Activated T-cell treated with anti-CD3 and anti-CD28 coated beads for 4 hours (primary cell): ENCODE data around the gene PEAK1.
"Not testable (repeated sequence)": the region's sequence is repeated elsewhere in the genome, so short reads cannot be mapped to it uniquely, and the experiment has no call there.

Experiments used
- DNase-seq: peaks from one replicate; pipeline ENCODE4 v3.0.0-alpha.2; 2020

The PEAK1 gene

DNA sequence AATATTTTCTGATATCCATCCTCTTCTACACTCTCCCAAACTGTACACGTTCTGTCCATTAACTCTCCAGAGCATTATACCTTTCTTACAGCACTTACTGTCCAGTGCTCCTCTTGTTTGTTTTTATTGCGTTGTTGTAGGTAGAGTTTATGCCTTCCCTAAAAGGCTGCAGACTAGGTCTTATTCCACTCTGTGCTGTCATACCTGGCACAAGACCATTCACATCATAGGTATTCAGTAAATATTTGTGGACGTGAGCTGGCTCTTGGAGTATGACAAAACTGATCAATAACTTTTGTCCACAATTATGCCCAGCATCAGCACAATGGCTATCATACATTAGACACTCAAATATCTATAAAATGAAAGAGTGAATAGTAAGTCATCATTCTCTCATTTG lies 5.2 kb upstream of the PEAK1 start:
- DNase-seq: no peak

DNA sequence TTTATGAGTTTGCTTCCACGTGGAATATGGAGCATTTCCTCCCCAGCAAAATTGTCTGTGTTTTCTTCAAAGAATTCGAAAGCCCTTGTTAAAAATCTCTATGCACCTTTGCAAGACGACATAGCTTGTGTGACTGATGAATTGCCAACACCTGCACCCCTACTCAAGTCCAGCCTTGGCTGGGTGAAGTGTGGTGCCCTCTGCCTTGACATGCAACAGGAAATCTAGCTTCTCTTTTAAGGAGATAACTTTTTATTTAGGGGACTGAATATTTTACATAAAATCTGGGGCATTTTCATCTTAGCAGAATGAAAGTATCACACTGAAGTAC lies 1.4 kb upstream of the PEAK1 start:
- no peak for DNase-seq

DNA sequence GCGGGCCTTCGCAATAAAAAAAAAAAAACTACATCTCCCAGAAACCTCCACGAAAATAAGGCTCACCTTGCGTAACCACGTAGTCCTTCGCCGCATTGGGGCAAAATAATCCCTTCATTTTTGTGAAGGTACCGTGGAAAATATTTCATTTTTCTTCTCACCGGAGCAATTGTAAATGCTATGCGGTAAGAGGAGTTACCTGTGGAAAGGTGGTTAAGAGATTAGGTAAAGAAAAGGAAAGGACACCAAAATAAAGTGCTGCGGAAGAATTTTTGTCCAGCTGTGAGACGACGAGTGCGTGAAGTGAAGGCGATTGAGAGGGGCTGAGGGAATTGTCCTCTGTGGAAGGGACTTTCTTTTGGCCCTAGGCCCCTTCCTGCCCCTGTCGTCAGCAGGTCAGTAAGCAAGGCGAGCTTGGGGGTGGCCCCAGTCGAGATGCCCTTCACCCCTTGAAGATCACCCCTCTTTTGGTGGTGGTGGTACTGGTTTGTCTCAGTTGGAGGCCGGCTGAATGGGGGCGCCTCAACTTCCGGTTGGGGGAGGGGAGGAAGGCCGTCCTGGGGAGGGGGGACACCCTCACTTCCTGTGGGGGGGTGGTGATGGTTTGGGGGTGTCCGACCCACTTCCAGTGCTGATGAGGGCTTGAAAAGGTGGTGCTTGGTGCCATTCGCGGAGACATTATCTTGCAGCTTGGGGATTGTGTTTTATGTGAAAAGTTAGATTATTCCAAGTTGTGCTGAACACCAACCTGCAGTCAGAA lies 886 bp upstream of the PEAK1 start, which contains the start of gene HMG20A:
Gene HMG20A, plus strand, starts transcription at position 279 of the 760 bp plus-strand sequence. CDS start 37,520 bp downstream, outside the sequence.
- peak; percentile 36 for DNase-seq

DNA sequence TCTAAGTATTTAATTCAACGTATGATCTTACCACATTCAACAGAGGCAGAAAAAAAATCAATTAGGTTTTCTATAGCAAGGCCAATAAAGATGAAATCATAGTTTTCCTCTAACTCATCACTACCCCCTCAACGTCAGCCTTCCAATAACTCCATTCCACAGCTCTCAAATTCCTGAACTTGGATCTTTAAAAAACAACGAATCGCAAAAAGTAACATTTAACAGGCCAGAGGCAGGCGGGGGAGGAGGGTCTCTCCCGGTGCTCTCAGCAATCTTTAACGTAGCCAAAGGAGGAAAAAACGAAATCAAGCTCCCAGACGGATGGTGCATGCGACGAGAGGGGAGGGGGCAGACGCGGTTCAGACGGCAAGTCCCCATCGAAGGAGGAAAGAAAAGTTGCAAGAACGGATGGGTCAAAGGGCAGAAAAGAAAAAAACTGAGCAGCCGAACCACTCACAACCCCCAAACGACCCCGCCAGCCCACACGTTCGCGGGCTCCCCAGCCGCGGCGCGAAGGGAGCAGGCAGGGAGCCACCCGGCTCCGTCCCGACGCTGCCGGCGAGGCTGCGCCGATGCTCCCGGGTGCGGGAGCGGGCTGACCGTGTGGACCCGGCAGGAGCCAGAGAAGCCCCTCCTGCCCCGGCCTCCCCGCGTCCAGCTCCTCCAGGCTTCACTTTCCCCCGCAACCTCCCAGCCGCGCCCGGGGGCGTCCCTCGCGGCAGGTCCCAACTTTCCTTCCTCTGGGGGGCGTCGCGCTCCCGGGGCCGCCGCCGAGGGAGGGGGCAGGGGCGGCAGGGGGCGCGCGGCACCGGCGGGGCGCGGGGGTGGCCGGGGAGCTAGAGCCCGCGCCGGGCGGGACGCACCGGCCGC lies 703 bp downstream of the PEAK1 start:
- peak; percentile 56 for DNase-seq

DNA sequence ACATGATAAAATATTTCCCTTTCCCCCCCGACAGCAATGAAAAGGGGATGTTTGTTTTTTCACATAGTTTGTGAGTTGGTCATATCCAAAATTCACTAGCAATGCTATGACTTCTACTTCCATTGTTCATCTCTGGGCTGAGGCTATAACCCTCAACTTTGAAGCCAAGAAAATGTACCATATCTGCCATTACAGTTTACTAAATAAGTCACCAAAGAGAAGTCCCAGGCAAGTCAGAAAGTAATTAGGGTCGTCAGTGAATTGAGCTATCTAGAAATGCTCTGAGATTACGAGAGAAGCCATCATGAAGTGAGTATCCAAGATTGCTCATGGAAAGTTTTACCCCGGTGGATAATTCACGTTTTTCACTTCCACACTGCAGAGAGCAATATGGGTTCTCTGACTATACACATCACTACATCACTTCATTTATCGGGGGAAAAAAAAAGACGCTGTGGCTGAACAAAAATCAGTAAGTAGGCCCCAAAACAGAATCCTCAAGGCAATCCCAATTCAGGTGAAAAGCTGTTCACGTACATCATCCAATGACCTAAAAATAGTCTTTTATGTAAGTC lies 1.4 kb downstream of the PEAK1 start:
- DNase-seq: no peak

DNA sequence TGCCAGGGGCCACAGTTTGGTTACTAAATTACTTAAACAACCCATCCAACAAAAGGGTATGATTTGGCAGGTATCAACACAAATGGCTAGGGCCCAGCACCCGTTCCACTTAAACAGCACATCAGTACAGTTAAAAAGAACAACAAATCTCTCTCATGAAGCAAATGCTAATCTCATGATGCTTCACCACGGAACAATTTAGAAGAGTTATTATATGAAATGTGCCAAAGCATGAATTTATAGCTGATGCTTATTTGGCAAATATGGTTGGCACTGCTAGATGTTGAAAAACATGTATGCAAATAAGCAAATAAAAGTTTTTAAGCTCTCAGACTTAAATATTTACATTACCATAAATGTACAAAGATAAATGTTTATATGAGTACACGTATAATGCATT lies 2.3 kb downstream of the PEAK1 start:
- no peak for DNase-seq

DNA sequence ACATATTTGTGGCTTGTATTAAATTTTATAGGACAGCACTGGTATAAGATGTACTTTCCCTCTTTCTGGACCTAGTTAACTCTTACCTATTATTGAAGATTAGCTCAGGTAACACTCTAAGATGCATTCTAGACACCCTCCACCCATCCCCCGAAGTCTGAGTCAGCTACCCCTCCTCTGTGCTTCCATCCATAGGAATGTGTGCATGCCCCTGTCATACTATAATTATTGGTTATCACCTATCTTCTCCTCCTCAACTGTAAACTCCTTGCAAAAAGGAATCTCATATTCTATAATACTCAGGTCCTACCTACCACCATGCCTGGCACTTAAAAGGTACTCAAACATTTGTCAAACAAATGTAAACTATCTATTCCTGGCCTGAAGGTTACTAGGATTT lies 3.0 kb downstream of the PEAK1 start:
- no peak for DNase-seq

DNA sequence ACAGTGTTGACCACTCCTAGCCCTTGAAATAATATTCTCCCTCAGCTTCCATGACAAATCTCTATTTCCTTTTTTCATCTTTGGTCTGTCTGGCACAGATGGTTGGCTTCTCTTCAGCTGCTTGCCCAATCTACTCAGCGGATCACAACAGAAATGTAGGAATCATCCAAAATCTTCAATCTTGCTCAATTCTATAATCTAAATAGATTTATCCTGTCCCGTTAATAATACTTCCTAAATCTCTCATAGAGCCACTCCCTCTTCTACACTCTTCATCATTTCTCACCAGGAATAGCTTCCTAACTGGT lies 3.8 kb downstream of the PEAK1 start:
- no peak for DNase-seq

DNA sequence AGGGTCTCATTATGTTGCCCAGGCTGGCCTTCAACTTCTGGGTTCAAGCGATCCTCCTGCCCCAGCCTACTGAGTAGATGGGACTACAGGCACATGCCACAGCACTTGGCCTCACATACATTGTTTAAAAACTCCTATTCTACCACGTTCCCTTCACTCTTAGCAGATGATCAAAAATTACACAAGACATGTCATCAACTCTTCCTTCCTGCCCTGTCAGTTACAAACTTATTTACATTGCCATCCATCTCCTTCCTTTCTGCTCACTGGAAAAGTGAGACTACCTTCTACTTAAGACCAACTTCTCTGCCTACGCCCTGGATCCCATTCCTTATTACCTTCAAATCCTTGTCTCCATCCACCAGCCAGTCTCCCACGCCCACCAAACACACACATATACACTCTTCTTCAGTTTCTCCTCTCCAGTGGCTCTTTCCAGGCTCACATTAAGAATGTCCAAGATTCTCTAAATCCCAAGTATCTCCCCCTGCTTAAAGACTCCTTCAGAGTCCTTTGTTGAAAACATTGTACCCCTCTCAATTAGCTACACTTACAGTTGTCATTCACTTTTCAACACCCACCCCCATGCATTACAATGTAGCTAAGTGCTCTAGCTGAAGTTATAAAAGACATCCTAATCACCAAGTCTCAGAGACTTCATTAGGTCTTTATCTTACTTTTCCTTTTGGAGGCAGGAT lies 4.3 kb downstream of the PEAK1 start:
- no peak for DNase-seq

DNA sequence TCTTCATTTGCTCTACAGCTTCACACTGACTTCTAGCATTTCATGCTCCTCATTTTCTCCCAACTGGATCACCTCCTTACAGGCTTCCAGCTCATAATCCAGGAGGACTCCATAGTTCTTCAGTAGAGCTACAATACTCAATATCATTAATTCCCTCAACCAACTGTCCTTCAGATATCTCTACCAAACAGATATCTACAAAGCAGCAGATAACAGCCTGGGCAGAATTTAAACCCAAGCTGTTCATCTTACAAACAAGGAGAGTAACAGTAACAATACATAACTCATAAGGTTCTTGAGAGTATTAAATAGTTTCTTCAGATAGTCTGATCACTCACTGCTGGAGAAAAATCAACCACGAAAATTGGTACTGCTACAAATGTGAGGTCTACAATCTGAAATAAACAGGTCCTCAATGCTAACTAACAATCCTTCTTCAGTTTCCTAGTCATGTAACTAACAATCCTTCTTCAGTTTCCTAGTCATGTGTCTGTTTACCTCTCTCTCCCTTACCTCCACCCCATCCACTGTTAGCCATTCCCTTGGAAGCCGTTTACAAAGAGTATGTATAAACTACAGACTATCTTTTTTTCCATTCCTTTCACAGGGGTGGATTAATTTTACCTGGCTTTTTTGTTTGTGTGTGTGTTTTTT lies 5.0 kb downstream of the PEAK1 start:
- DNase-seq: no peak

DNA sequence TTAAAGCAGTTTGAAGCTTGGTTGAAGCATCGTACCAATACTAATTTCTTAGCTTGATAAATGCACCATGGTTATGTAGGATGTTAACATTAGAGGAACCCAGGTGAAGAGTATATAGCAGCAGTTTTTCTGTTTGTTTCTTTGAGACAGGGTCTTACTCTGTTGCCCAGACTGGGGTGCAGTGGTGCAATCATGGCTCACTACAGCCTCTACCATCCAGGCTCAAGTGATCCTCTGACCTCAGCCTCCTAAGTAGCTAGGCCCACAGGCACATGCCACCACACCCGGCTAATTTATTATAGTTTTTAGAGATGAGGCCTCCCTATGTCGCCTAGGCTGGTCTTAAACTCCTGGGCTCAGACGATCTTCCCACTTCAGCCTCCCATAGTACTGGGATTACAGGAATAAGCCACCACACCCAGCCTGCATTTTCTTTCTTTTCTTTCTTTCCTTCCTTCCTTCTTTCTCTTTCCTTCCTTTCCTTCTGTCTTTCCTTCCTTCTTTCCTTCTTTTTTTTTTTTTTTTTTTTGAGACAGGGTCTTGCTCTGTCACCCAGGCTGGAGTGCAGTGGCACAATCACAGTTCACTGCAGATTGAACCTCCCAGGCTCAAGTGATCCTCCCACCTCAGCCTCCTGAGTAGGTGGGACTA lies 6.1 kb downstream of the PEAK1 start:
- no peak for DNase-seq

DNA sequence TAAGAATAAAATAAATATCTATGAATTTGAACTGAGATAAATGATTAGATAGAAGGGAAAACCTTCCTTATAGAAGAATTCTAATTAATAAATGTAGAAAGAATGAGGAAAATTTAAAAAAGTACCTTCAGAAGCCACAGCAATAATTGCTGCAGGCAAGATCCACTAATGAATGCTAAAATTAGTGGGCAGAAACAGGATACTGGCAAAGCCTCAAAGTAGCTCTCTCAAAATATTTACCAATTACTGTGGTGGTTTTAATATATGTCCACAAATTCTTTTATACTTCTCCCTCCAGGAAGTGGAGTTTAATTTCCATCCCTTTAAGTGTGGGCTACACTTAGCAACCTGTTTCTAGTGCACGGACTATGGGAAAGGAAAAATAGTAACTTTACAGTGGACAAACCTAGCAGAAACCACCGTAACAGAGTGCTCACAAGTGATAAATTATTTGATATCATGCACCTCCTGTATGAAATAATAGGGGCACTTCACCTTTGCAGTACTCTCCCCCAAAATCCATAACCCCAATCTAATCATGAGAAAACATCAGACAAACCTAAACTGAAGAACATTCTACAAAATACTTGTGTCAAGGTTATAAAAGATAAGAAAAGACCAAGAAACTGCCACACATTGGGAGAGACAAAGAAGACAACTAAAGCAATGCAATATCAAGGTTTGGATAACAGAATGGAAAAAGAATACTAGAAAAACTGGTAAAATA lies 6.8 kb downstream of the PEAK1 start:
- no peak for DNase-seq

DNA sequence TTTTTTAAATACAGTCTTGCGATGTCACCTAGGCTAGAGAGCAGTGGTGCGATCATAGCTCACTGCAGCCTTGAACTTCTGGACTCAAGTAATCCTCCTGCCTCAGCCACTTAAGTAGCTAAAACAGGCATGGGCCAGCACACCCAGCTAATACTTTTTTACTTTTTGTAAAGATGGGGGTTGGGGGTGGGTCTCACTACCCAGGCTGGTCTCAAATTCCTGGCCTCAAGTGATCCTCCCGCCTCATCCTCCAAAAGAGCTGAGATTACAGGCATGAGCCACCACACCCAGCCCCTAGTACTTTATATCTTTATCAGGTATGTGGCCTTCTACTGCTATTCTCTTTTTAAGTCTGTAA lies 8.3 kb downstream of the PEAK1 start:
- DNase-seq: no peak

DNA sequence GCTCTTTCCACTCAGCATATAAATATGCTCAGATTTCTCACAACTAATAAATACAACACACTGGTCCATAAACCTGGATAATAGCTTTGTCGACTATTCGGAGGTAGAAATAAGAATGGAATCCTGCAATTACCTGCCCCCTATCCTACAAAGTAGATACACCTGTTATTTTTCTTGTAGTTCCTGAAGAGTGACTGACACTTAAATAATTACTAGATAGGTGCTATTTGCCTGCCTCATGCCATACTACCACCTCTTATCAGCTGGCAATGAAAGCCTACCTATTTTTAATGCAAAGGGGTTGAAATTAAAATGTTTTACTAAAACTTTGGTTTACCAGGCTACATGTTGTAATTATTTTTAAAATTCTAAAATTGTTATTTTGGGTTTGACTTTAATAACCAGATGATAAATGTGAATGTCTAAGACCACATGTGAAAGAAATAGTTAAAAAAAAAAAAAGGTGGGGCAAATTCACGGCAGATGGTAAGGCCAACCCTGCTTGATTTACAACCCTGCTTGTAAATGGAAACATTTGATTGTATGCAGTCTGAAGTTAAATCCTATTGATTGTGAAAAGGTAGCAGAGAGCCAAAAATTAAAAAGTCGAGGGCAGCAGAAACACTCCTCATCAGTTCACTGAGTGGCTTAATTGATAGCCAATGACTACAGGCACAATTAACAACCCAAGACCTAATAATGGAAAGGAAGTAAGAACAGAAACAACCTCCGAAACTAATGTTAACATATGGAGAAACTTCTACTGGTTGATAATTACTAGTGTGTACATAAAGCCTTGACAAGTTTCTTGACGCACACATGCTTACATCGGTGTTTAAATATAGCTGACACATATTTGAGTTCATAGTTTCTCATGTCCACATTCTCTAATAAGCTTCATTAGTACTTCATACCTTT lies 8.9 kb downstream of the PEAK1 start:
- no peak for DNase-seq

DNA sequence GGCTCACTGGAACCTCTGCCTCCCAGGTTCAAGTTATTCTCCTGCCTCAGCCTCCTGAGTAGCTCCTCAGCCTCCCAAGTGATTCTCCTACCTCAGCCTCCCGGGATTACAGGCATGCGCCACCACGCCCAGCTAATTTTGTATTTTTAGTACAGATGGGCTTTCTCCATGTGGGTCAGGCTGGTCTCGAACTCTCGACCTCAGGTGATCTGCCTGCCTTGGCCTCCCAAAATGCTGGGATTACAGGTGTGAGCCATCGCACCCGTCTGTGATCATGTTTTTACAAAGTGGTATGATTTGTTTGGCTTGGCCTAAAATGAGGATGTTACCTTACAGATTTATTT lies 9.8 kb downstream of the PEAK1 start:
- DNase-seq: not testable (repeated sequence)

DNA sequence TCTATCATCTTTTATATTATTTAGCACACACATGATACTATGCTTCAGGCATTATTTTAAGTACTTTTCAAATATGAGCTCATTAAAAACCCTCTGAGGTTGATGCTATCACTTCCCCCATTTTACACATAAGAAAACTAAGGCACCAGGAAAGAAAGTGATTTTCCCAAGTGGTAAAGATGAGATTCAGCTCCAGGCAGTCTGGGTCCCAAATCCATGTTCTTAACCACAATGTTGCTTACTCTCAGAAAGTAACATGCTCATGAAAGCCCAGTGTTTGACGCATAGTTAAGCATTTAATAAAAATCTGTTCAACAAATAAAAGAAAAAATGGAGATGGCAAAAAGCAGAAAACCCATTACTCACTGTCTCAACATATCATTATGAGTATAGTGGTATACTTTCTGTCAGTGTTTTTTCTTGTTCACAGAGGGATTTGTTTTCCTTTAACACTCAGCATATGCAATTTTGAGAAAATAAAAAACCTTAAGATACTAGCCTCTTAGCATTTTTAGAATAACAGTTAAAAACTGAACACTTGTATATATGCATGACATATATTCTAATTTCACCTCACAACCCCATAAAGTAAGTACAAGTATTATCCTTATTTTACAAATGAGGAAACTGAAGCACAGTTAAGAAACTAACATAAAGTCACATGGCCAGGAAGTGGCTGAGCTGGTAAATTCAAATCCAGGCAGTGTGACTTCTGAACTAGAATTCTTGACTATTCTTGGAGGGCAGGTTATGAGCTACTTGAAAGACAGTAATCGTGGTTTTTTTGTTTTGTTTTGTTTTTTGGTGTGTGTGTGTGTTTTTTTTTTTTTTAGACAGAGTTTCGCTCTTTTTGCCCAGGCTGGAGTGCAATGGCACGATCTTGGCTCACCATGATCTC lies 10.4 kb downstream of the PEAK1 start:
- DNase-seq: no peak

DNA sequence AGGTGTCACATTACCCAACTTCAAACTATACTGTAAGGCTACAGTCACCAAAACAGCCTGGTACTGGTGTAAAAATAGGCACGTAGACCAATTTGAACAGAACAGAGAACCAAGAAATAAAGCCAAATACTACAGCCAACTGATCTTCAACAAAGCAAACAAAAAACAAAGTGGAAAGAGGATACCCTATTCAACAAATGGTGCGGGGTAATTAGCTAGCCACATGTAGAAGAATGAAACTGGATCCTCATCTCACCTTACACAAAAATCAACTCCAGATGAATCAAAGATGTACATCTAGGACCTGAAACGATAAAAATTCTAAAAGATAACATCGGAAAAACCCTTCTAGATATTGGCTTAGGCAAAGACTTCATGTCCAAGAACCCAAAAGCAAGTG lies 13.1 kb downstream of the PEAK1 start:
- no peak for DNase-seq

DNA sequence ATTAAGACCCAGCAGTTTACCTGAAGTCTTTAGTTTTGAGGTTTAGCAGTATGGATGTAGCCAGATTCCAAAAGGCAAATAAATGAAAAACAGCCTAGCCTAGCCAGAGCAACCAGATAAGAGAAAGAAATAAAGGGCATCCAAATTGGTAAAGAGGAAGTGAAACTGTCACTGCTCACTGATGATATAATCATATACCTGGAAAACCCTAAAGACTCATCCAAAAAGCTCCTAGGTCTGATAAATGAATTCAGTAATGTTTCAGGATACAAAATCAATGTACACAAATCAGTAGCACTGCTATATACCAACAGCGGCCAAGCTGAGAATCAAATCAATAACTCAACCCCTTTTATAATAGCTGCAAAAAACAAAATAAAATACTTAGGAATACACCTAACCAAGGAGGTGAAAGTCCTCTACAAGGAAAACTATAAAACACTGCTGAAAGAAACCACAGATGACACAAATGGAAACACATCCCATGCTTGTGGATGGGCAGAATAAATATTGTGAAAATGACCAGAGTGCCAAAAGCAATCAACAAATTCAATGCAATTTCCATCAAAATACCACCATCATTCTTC lies 13.6 kb downstream of the PEAK1 start:
- not testable (repeated sequence) for DNase-seq

DNA sequence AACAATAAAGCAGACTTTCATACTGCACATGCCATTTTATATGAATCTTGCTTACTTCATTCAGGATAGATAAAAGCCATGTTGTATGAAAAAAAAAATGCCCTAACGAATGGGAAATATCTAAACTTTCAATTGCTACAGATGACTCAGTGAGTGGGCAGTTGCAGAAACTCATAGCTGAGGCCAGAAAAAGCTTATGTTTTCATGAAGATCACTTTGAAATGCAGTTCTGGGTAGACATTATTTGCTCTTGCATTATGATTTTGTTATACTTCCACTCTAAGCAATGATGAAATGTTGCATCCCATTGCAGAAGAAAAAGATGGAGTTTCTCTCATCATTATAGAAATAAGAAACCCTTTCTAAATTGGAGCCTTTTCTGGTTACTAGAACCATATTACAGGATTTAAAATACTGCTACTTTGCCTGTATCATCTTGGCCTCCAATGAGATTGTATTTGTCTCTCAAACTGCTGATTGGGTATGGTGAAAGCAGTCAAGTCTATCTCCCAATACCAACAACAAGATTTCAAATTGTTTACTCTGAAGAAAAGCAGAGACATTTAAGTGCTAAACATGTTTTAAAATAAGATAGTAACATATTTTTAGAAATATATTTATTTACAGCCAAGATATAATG lies 17.0 kb downstream of the PEAK1 start:
- no peak for DNase-seq
